B cell (primary cell): ENCODE measurements around the gene ANKLE2. TPM values are rescaled to one million over a fixed set of nuclear protein-coding genes. Genes with fewer than 3 reads are reported as not detected.

Experiments
- ATAC-seq: fragments of 200-7000 bp; cut with Tn5 transposase; one replicate; pipeline ENCODE4 v1.10.0; 2021; ENCODE audit warnings: low read depth, mild to moderate bottlenecking, moderate number of reproducible peaks, moderate library complexity
- CTCF ChIA-PET: fragments of 350-600 bp; sonication (Branson Sonifier 250); formaldehyde crosslinking; loops from one replicate; lab custom pipeline; 2021; ENCODE audit warnings: antibody characterized with exemption, inconsistent platforms; lab: Charles Lee
- POLR2A ChIA-PET: fragments of 350-600 bp; sonication (Branson Sonifier 250); formaldehyde crosslinking; loops from one replicate; lab custom pipeline; 2021; ENCODE audit warnings: antibody characterized with exemption; lab: Charles Lee
- DNase-seq: peaks from one replicate; pipeline ENCODE4 v3.0.0; 2013
- H2AFZ ChIP-seq: 2 replicates; pipeline ENCODE4 v1.6.1; 2012; ENCODE audit warnings: mild to moderate bottlenecking, low read depth, low read length; ENCODE audit not compliant: insufficient read depth, poor library complexity, severe bottlenecking
- H3K27ac ChIP-seq, 2 donors: 1 replicate in 1 of 2; 2 replicates in 1 of 2; pipeline ENCODE4 v1.5.1; 2012 to 2013; ENCODE audit warnings: low read length in 2 of 2, mild to moderate bottlenecking in 2 of 2, moderate library complexity in 1 of 2
- H3K27me3 ChIP-seq, 4 experiments: fragments of 200-600 bp in 1 of 4; sonication (generic) in 1 of 4; replicated peaks in 1 of 4; 1 replicate in 2 of 4; 2 replicates in 2 of 4; pipeline versions ENCODE4 v1.6.1 to v1.7.0; 2013 to 2016; ENCODE audit warnings: low read length in 3 of 4, mild to moderate bottlenecking in 2 of 4, mixed read lengths in 1 of 4, moderate library complexity in 1 of 4; ENCODE audit not compliant: insufficient read depth in 4 of 4, control insufficient read depth in 3 of 4; ENCODE audit errors: control extremely low read depth in 1 of 4
- H3K36me3 ChIP-seq, 2 experiments: replicated peaks in 1 of 2; 1 replicate in 1 of 2; 2 replicates in 1 of 2; pipeline versions ENCODE4 v1.6.1 to v1.7.1; 2013; ENCODE audit warnings: low read length in 1 of 2; ENCODE audit not compliant: insufficient read depth in 2 of 2, control insufficient read depth in 1 of 2; ENCODE audit errors: control extremely low read depth in 1 of 2, extremely low read depth in 1 of 2
- H3K4me1 ChIP-seq, 2 donors: fragments of 200-600 bp in 1 of 2; sonication (generic) in 1 of 2; 1 replicate in 1 of 2; 2 replicates in 1 of 2; pipeline versions ENCODE4 v1.5.1 to v1.6.1; 2013 to 2017; ENCODE audit warnings: low read length in 2 of 2; ENCODE audit not compliant: control insufficient read depth in 2 of 2, insufficient read depth in 2 of 2
- H3K4me2 ChIP-seq: replicated peaks from 2 replicates; pipeline ENCODE3; 2012; ENCODE audit warnings: mild to moderate bottlenecking, low read depth, low read length; ENCODE audit not compliant: poor library complexity, severe bottlenecking
- H3K4me3 ChIP-seq, 5 experiments: fragments of 200-600 bp in 1 of 5; sonication (generic) in 1 of 5; 1 replicate in 3 of 5; 2 replicates in 2 of 5; pipeline versions ENCODE4 v1.5.1 to v1.7.0; 2011 to 2016; ENCODE audit warnings: low read length in 4 of 5, mild to moderate bottlenecking in 4 of 5, low read depth in 2 of 5, control low read depth in 1 of 5, moderate library complexity in 1 of 5; ENCODE audit not compliant: insufficient read depth in 1 of 5; ENCODE audit errors: control extremely low read depth in 1 of 5, extremely low read depth in 1 of 5
- H3K79me2 ChIP-seq: fragments of 200-600 bp; sonication (generic); one replicate; pipeline ENCODE4 v1.6.0; 2016; ENCODE audit warnings: low read length; ENCODE audit not compliant: control insufficient read depth, insufficient read depth
- H3K9ac ChIP-seq: fragments of 200-600 bp; sonication (generic); 2 replicates; pipeline ENCODE4 v1.6.1; 2017; ENCODE audit warnings: mild to moderate bottlenecking, low read length, moderate library complexity
- H3K9me3 ChIP-seq, 3 donors: one replicate each; pipeline versions ENCODE4 v1.6.1 to v1.7.1; 2013; ENCODE audit warnings: low read length in 2 of 3; ENCODE audit not compliant: control insufficient read depth in 2 of 3, insufficient read depth in 1 of 3; ENCODE audit errors: control extremely low read depth in 1 of 3
- H4K20me1 ChIP-seq: 2 replicates; pipeline ENCODE4 v1.6.0; 2012; ENCODE audit warnings: mild to moderate bottlenecking, low read length; ENCODE audit not compliant: insufficient read depth, control insufficient read depth, poor library complexity, severe bottlenecking
- H3K27ac Mint-ChIP-seq: one replicate; pipeline ENCODE4 v1.8.0; 2021; ENCODE audit warnings: mixed read lengths
- H3K27me3 Mint-ChIP-seq: one replicate; pipeline ENCODE4 v1.8.0; 2021; ENCODE audit warnings: mixed read lengths
- H3K4me1 Mint-ChIP-seq: one replicate; pipeline ENCODE4 v1.8.0; 2021; ENCODE audit warnings: mixed read lengths
- H3K4me3 Mint-ChIP-seq: one replicate; pipeline ENCODE4 v1.8.0; 2021; ENCODE audit warnings: mixed read lengths
- H3K9me3 Mint-ChIP-seq: one replicate; pipeline ENCODE4 v1.8.0; 2022; ENCODE audit warnings: mixed read lengths; ENCODE audit not compliant: insufficient read depth
- CTCF ChIP-seq: fragments of 200-600 bp; IDR thresholded peaks from one replicate; pipeline ENCODE4 v1.8.0; 2022; ENCODE audit warnings: antibody characterized with exemption, mild to moderate bottlenecking
- EZH2 ChIP-seq: IDR thresholded peaks from 2 replicates; pipeline ENCODE4 v1.6.1; 2012; ENCODE audit warnings: borderline replicate concordance, low read depth, mild to moderate bottlenecking, moderate library complexity, low read length; ENCODE audit not compliant: insufficient read depth, poor library complexity, severe bottlenecking
- WGBS: methylation state at CpG from one replicate; pipeline ENCODE4 v1.1.5; 2013; ENCODE audit warnings: missing lambda C conversion rate; ENCODE audit not compliant: insufficient coverage; 5-methylcytosine and 5-hydroxymethylcytosine counted together
- intact Hi-C: fragments of 100-400 bp; cut with micrococcal nuclease; formaldehyde crosslinking; loops from one replicate; pipeline ENCODE4 v1.10.0; 2022
- polyA minus RNA-seq: library from RNA; depleted of rRNA, polyadenylated mRNA; stranded (reverse); fragments of >200 nt; gene quantifications from 2 replicates; pipeline ENCODE4 v1.2.3, GENCODE V29; 2012
- polyA plus RNA-seq: library from polyadenylated mRNA; depleted of rRNA; stranded (reverse); fragments of >200 nt; gene quantifications from 2 replicates; pipeline ENCODE4 v1.2.3, GENCODE V29; 2012
- total RNA-seq, 2 donors: library from RNA; stranded (reverse); fragments of 120-200 nt in 1 of 2; gene quantifications; 1 replicate in 1 of 2; 2 replicates in 1 of 2; pipeline versions ENCODE4 v1.2.3 to v1.2.4, GENCODE V29; 2013 to 2022

The ANKLE2 gene
- 148 and 158 TPM in 2 replicates for total RNA-seq
- 57.5 TPM for total RNA-seq (2013)
- 102 and 105 TPM in 2 replicates for polyA plus RNA-seq
- 68.7 and 109 TPM in 2 replicates for polyA minus RNA-seq

- peak; percentile 67 for DNase-seq
- peak within 1 kb of the TSS; percentile 71 to 96 (median 80) for H3K4me3 ChIP-seq
- TF ChIP-seq EZH2, result no peak
- no peak for TF ChIP-seq CTCF
- H3K9ac ChIP-seq, result peak within 1 kb of the TSS; percentile 90
- Mint-ChIP-seq H3K4me1 (peaks cover 49% of the 10 kb centered on the region), H3K27me3 (no peaks in the 10 kb centered on the region), H3K4me3 (peak within 1 kb of the TSS; percentile 93), H3K27ac (peak within 1 kb of the TSS; percentile 94), H3K9me3 (no peaks in the 10 kb centered on the region)
- ATAC-seq, result peak; percentile 58
- H3K9me3 ChIP-seq, result no peaks in the 10 kb centered on the region
- H3K4me2 ChIP-seq, result peak within 1 kb of the TSS; percentile 88
- ChIA-PET CTCF (interaction anchor here (0.6 to 0.7 kb wide), 2 partner anchors 13 to 175 kb away, joined by 3 read pairs; no protein-coding TSS in a partner anchor), POLR2A (interaction anchor here (0.6 to 1.3 kb wide), 4 partner anchors 9 to 51 kb away, joined by 3 to 13 read pairs (median 4); partner anchors contain the start of gene PGAM5)
- WGBS, result under 1% methylated on average over 97 of the region's 97 CpGs
- peak within 1 kb of the TSS; percentile 89 to 91 for H3K27ac ChIP-seq
- H3K36me3 ChIP-seq, result peaks cover 3 to 11% of the 10 kb centered on the region in 2 experiments
- intact Hi-C loops, result loop anchor here (2.0 kb wide), 1 partner anchor 126 kb away; the partner anchor contains the start of gene CHFR
- peaks cover 47% of the 10 kb centered on the region for H4K20me1 ChIP-seq
- H2AFZ ChIP-seq, result peak within 1 kb of the TSS; percentile 89
- H3K4me1 ChIP-seq, result peaks cover 22 to 34% of the 10 kb centered on the region in 2 donors
- no peaks in the 10 kb centered on the region for H3K27me3 ChIP-seq
- peaks cover 68% of the 10 kb centered on the region for H3K79me2 ChIP-seq
Measured at GRCh38 chr12:132761032-132761920, at the start of gene ANKLE2. Gene ANKLE2, minus strand, starts transcription at chr12:132761832. Its CDS starts 34 bp downstream, at chr12:132761798.
